Panc1 (cell line): Measurements from ENCODE around the gene AKT1. TPM values are rescaled to one million over a fixed set of nuclear protein-coding genes. Genes with fewer than 3 reads are reported as not detected.

Source experiments
- ATAC-seq: fragments of 200-7000 bp; cut with Tn5 transposase; 2 replicates; pipeline ENCODE4 v1.9.1; 2020; ENCODE audit warnings: mild to moderate bottlenecking, moderate library complexity
- BruUV-seq: library from RNA; stranded (reverse); fragments of 400-500 nt; replicated peaks from 2 replicates; lab custom pipeline; 2021; lab: Mats Ljungman, UMichigan
- CTCF ChIA-PET: fragments of 300-600 bp; sonication (Branson Sonifier 250); formaldehyde crosslinking; loops from one replicate; lab custom pipeline; 2022; ENCODE audit warnings: antibody characterized with exemption; lab: Charles Lee
- POLR2A ChIA-PET: fragments of 300-600 bp; sonication (Branson Sonifier 250); formaldehyde crosslinking; loops from one replicate; lab custom pipeline; 2022; ENCODE audit warnings: antibody characterized with exemption; lab: Charles Lee
- DNase-seq: peaks from one replicate; pipeline ENCODE4 v3.0.0-alpha.2; 2010; ENCODE audit warnings: low read depth, low spot score
- H3K27ac ChIP-seq: 2 replicates; pipeline ENCODE4 v1.5.1; 2011; ENCODE audit warnings: mild to moderate bottlenecking, low read length, inconsistent platforms
- H3K27me3 ChIP-seq: fragments of 200-500 bp; sonication (Bioruptor generic); 2 replicates; pipeline ENCODE4 v1.6.0; 2014; ENCODE audit warnings: low read length, inconsistent platforms; ENCODE audit not compliant: control insufficient read depth, insufficient read depth
- H3K36me3 ChIP-seq: fragments of 200-500 bp; sonication (Bioruptor generic); 2 replicates; pipeline ENCODE4 v1.5.1; 2014; ENCODE audit warnings: inconsistent platforms, mild to moderate bottlenecking, low read length, moderate library complexity; ENCODE audit not compliant: control insufficient read depth, insufficient read depth
- H3K4me1 ChIP-seq: 2 replicates; pipeline ENCODE4 v1.5.1; 2011; ENCODE audit warnings: inconsistent platforms, mild to moderate bottlenecking, low read length, moderate library complexity; ENCODE audit not compliant: control insufficient read depth, insufficient read depth
- H3K4me3 ChIP-seq, 2 experiments: 2 replicates each; pipeline ENCODE4 v1.5.1; 2011 to 2012; ENCODE audit warnings: low read depth in 2 of 2, low read length in 2 of 2, mild to moderate bottlenecking in 2 of 2, inconsistent platforms in 1 of 2, moderate library complexity in 1 of 2
- H3K9me3 ChIP-seq: fragments of 200-500 bp; sonication (Bioruptor generic); 2 replicates; pipeline ENCODE4 v1.5.1; 2014; ENCODE audit warnings: low read depth, mild to moderate bottlenecking, inconsistent platforms, low read length, moderate library complexity; ENCODE audit not compliant: control insufficient read depth, insufficient read depth
- POLR2AphosphoS5 ChIP-seq: IDR thresholded peaks from 2 replicates; pipeline ENCODE4 v1.6.1; 2012; ENCODE audit warnings: mild to moderate bottlenecking, low read depth, low read length, moderate library complexity
- SIN3A ChIP-seq: IDR thresholded peaks from 2 replicates; pipeline ENCODE4 v1.6.1; 2012; ENCODE audit warnings: low read depth, mild to moderate bottlenecking, low read length, moderate library complexity, borderline replicate concordance; ENCODE audit not compliant: insufficient read depth
- TCF7L2 ChIP-seq: IDR thresholded peaks from 2 replicates; pipeline ENCODE4 v1.6.1; 2011; ENCODE audit warnings: mild to moderate bottlenecking, low read depth, low read length, inconsistent platforms
- in situ Hi-C: cut with HindIII; loops from 2 replicates; pipeline ENCODE4 v1.10.0; 2016; ENCODE audit warnings: low sequenced_read_pairs, low pct_unique_long_range_greater_than_20kb
- intact Hi-C: fragments of 100-400 bp; cut with micrococcal nuclease; formaldehyde crosslinking; loops from one replicate; pipeline ENCODE4 v1.10.0; 2022; ENCODE audit not compliant: unreplicated experiment
- total RNA-seq: library from RNA; stranded (reverse); gene quantifications from one replicate; pipeline ENCODE4 v1.2.1, GENCODE V29; 2021; ENCODE audit not compliant: unreplicated experiment
- TF ChIP-seq, protein P1 (sequence below), 2 experiments: IDR thresholded peaks; 2 replicates each; pipeline ENCODE4 v1.6.1; 2011 to 2012; ENCODE audit warnings: low read depth in 2 of 2, control low read depth in 1 of 2, low read length in 1 of 2, mild to moderate bottlenecking in 1 of 2, moderate library complexity in 1 of 2; ENCODE audit not compliant: insufficient read depth in 1 of 2
- TF ChIP-seq, protein P2 (sequence below): fragments of 450-650 bp; IDR thresholded peaks from 2 replicates; pipeline ENCODE4 v1.5.1; 2017; ENCODE audit warnings: mild to moderate bottlenecking

Gene AKT1
- total RNA-seq, 1 experiment from 2014 or later, result 175 TPM

- no peak for TF ChIP-seq TCF7L2
- no peak for TF ChIP-seq SIN3A
- TF ChIP-seq POLR2AphosphoS5, result no peak
- TF ChIP-seq, protein P1, sequence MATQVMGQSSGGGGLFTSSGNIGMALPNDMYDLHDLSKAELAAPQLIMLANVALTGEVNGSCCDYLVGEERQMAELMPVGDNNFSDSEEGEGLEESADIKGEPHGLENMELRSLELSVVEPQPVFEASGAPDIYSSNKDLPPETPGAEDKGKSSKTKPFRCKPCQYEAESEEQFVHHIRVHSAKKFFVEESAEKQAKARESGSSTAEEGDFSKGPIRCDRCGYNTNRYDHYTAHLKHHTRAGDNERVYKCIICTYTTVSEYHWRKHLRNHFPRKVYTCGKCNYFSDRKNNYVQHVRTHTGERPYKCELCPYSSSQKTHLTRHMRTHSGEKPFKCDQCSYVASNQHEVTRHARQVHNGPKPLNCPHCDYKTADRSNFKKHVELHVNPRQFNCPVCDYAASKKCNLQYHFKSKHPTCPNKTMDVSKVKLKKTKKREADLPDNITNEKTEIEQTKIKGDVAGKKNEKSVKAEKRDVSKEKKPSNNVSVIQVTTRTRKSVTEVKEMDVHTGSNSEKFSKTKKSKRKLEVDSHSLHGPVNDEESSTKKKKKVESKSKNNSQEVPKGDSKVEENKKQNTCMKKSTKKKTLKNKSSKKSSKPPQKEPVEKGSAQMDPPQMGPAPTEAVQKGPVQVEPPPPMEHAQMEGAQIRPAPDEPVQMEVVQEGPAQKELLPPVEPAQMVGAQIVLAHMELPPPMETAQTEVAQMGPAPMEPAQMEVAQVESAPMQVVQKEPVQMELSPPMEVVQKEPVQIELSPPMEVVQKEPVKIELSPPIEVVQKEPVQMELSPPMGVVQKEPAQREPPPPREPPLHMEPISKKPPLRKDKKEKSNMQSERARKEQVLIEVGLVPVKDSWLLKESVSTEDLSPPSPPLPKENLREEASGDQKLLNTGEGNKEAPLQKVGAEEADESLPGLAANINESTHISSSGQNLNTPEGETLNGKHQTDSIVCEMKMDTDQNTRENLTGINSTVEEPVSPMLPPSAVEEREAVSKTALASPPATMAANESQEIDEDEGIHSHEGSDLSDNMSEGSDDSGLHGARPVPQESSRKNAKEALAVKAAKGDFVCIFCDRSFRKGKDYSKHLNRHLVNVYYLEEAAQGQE (IDR thresholded peaks at IDR 0.05; ENCODE audit: insufficient read depth in 1 of 2, low read depth in 2 of 2, low read length in 1 of 2), result no peak
- TF ChIP-seq, protein P2, sequence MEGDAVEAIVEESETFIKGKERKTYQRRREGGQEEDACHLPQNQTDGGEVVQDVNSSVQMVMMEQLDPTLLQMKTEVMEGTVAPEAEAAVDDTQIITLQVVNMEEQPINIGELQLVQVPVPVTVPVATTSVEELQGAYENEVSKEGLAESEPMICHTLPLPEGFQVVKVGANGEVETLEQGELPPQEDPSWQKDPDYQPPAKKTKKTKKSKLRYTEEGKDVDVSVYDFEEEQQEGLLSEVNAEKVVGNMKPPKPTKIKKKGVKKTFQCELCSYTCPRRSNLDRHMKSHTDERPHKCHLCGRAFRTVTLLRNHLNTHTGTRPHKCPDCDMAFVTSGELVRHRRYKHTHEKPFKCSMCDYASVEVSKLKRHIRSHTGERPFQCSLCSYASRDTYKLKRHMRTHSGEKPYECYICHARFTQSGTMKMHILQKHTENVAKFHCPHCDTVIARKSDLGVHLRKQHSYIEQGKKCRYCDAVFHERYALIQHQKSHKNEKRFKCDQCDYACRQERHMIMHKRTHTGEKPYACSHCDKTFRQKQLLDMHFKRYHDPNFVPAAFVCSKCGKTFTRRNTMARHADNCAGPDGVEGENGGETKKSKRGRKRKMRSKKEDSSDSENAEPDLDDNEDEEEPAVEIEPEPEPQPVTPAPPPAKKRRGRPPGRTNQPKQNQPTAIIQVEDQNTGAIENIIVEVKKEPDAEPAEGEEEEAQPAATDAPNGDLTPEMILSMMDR, result no peak
- DNase-seq (no peak), ATAC-seq (peak; percentile 4; the same call in 1 of the 2 replicates)
- Histone ChIP-seq H3K4me3 (peak overlapping the region; percentile 36 to 49), H3K36me3 (no peaks in the 10 kb centered on the region), H3K27ac (no peak overlapping the region), H3K27me3 (no peaks in the 10 kb centered on the region), H3K4me1 (0 out of 2 replicates have a peak, but pooled peaks cover 3% of the 10 kb centered on the region), H3K9me3 (no peaks in the 10 kb centered on the region)
- BruUV-seq, result no TSS peak
- POLR2A ChIA-PET, result interaction anchor here (0.6 kb wide), 1 partner anchor 246 kb away, joined by 5 read pairs; no protein-coding TSS in a partner anchor
- CTCF ChIA-PET, result interaction anchor here (0.7 to 1.8 kb wide), 6 partner anchors 32 to 1835 kb away, joined by 3 to 10 read pairs (median 4); no protein-coding TSS in a partner anchor
- in situ Hi-C loops, result no loop called here
- intact Hi-C loops, result loop anchor here (5.0 kb wide), 1 partner anchor 60 kb away; no protein-coding TSS in a partner anchor
Measured at GRCh38 chr14:104826861-104827176, 31.3 kb upstream of the AKT1 start.

DNA sequence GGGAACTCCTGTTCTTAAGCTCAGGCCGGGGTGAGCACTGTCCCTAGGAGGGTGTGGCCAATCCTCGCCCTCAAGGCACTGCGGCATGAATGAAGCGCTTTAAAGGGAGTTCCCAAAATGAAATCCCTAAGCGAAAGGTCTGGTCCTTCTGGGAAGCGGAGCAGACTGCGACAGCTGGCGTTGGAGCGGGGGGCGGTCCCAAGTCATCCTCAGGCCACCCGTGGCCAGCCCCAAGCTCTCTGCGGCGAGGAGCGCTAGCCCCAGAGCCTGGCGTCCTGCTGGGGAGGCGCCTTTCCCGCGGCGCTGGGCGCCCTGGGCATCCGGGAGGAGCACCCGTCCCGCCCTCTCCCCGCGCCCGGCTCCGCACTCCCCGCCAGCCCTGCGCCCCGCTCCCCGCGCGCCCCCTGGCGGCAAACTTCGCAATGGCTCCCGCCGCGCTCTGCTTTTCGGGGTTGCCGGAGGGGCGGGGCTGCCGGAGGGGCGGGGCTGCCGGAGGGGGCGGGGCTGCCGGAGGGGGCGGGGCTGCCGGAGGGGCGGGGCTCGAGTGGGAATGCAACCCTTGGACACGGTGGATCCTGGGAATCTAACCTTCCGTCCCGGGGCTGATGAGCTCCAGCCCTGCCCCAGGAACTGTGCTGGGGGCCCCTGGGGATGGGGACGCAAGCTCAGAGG, 30.8 kb upstream of the AKT1 start:
- DNase-seq (no peak), ATAC-seq (peak; percentile 89)
- no peaks in the 10 kb centered on the region for H3K9me3 ChIP-seq
- ChIA-PET CTCF (interaction anchor here (0.5 to 1.8 kb wide), 11 partner anchors 8 to 1836 kb away, joined by 3 to 10 read pairs (median 4); partner anchors contain the start of gene ZBTB42), POLR2A (interaction anchor here (0.6 kb wide), 1 partner anchor 246 kb away, joined by 5 read pairs; no protein-coding TSS in a partner anchor)
- TF ChIP-seq SIN3A (peak; percentile 43; the same call in 1 of the 2 replicates), POLR2AphosphoS5 (peak; percentile 55; the same call in 1 of the 2 replicates), TCF7L2 (no peak)
- TF ChIP-seq, protein P2, result peak; percentile 92
- TF ChIP-seq, protein P1 (IDR thresholded peaks at IDR 0.05; ENCODE audit: insufficient read depth in 1 of 2, low read depth in 2 of 2, low read length in 1 of 2), result peak in 1 of 2 experiments; percentile 31; a peak in 1 of 4 replicates
- H3K4me1 ChIP-seq, result 0 out of 2 replicates have a peak, but pooled peaks cover 3% of the 10 kb centered on the region
- in situ Hi-C loops, result no loop called here
- H3K4me3 ChIP-seq, result peak overlapping the region; percentile 51 to 60
- no peaks in the 10 kb centered on the region for H3K36me3 ChIP-seq
- intact Hi-C loops, result loop anchor here (5.0 kb wide), 1 partner anchor 59 kb away; no protein-coding TSS in a partner anchor
- no TSS peak for BruUV-seq
- H3K27ac ChIP-seq, result peak overlapping the region; percentile 70
- H3K27me3 ChIP-seq, result no peaks in the 10 kb centered on the region
